Umbilical cord (tissue), 2 donors: Measurements from ENCODE around the gene MYO3B. TPM values are rescaled to one million over a fixed set of nuclear protein-coding genes. Genes with fewer than 3 reads are reported as not detected.
A peak's percentile ranks its signal among the peaks of the same experiment; 100 is the strongest.
"Not testable (repeated sequence)": the region's sequence is repeated elsewhere in the genome, so short reads cannot be mapped to it uniquely, and the experiment has no call there.

Experiments used
- DNase-seq: peaks from one replicate; pipeline ENCODE4 v3.0.0-alpha.2; 2015; ENCODE audit warnings: low spot score
- total RNA-seq: library from RNA; depleted of rRNA; stranded (reverse); fragments of >200 nt; gene quantifications from one replicate; pipeline ENCODE4 v1.2.3, GENCODE V29; 2014; ENCODE audit warnings: low replicate concordance; ENCODE audit not compliant: insufficient read depth

MYO3B gene
- total RNA-seq, 1 donor from 2014 or later = 3.9 TPM

DNA sequence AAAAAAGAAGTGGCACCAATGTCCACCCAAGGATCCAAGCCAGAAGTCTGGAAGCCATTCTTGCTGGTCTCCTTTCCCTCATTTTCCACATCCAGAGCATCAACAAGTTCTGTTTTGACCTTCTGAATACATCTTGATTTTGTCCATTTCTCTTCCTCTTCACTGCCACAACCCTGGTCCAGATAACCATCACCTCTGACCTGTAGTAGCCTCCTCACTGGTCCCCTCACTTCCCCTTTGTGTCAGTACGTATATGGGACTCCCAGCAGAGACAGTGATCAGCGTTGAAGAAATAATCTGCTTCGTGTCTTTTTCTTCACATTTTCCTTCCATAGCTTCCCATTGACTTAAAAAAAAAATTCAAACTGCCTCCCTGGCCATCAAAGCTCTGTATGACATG lies 427.9 kb downstream of the MYO3B start:
- DNase-seq = no peak

DNA sequence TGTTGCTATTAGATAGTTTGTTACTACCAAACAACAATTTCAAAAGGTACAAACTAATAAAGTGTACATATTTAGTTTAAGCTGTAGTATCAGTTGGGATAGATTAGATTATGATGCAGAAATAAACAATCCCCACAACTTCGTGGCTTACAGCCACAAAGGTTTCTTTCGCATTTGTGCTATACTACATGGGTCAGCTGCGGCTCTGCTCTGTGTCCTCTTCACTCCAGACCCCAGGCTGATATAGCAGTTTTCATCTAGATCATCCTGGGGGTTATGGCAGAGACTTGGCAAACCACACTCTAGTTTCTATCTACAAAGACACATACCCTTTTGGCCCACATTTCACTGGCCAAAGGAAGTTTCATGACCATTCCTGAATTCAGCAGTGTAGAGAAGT lies 429.2 kb downstream of the MYO3B start:
- DNase-seq = no peak

DNA sequence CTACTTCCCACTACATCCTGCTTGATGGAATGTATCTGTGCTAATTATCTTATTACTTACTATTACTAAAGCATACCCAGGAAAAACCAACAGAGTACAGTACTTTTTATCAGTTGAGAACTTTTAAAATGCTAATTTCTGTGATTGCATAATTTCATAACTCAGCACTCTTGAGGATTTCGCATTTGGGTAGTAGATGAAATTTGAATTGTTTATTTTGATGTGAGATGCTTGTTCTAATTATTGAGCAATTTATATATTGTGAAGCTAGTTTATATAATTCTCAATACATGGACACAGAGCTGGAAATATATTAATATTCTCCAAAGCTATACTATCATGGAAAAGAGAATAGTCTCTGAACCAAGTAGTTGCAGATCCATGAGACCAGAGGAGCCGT lies 432.7 kb downstream of the MYO3B start:
- no peak for DNase-seq

DNA sequence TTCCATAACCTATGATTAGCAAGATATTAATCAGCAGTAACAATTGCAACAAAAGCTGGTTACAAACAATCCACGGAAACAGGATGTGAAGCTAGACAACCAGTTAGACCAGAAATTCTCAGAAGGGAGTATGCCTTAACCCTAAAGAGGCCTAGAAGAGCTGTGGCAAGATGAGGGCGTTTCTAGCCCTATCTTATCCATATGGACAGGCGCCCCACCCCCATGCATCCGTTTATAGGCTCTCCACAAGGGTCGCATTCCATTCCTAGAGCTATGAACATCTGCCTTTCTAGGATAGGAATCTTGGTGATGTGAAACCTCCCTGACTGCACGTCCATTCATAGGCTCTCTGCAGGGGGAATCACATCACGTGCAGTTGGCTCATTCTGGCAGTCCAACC lies 441.0 kb downstream of the MYO3B start:
- DNase-seq = not testable (repeated sequence)

DNA sequence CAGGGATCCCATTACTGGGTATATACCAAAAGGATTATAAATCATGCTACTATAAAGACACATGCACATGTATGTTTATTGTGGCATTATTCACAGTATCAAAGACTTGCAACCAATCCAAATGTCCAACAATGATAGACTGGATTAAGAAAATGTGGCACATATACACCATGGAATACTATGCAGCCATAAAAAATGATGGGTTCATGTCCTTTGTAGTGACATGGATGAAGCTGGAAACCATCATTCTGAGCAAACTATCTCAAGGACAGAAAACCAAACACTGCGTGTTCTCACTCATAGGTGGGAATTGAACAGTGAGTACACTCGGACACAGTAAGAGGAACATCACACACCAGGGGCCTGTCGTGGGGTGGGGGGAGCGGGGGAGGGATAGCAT lies 457.1 kb downstream of the MYO3B start:
- DNase-seq = not testable (repeated sequence)

DNA sequence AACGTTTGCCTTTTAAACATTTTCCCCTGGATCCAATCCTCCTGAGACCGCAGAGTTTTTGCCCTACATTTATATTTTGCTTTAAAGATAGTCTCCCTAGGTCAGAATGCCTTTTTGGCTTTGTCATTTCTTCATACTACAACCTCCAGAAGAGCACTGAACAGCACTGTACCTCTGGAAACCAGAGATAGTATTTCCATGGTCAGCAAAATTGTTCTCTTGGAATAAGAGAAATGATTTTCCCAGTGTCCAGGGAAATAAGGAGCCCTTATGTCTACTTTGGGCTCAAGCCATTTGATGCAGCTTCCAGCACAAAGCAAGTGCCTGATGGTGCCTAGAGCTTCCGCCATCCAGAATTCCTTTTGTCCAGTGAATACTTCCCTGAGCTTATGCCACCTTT lies 461.7 kb downstream of the MYO3B start:
- DNase-seq = no peak

DNA sequence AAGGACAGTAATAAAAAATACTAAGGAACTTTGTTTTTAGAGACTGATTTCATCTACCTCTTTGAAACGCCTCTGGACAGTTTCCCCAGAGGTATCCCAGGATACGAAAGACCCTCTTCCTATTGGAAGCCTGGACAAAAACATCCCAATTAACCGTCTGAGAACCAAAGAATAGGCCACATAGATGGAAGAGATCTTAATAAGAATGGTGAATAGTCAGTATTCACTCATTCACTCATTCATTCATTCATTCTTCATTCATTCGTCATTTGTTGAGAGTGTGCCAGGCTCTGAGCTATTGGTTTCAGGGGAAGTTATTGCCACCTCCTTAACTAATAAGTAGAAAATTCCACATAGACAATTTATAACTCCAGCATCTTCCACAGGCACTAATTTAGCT lies 464.0 kb downstream of the MYO3B start:
- DNase-seq = no peak

DNA sequence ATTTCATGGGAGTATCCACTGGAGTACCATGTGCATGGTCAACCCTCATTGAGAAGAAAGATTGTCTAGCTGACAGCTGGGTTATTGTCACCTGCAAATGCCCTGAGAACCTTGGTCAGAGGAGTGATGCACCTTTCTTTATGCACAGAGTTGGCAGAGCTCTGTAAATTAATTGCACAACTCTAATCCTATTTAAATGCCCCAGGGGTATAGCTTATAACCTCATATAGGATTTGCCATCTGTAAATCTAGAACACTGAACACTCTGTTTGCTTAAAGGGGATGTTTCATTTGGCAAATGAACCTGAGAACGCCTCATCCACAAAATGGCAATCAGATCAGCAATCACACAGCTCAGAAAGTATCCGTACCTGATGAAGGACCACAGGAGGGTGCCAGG lies 465.4 kb downstream of the MYO3B start:
- no peak for DNase-seq

DNA sequence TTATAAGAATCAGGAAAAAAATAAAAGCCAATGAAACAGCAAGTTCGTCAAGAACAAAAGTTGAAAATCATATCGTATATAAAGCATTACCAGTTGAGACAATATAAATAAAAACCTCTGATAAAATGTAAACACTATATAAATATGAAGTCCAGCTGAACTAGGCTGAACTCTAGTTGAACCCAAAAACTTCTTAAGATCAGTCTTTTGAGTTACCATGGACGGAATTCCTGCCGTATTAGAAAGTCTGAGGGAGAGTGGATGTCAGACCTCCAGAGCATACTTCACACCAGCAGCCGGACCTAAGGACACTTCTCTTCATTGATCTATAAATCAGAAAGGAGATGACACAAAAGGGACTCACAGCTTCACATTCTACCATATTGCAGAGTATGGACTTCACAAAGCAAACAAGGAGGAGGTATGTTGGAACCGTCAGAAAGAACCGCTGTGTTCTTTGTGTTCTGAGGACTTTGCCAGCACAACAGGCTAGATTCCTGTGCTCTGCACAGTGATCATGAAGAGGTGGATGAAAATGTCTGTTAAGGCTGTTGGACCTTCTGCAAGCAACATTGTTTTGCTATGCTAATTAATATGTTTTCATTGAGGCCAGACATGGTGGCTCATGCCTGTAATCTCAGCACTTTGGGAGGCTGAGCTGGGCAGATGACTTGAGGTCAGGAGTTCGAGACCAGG lies 469.9 kb downstream of the MYO3B start:
- DNase-seq = peak; percentile 48

DNA sequence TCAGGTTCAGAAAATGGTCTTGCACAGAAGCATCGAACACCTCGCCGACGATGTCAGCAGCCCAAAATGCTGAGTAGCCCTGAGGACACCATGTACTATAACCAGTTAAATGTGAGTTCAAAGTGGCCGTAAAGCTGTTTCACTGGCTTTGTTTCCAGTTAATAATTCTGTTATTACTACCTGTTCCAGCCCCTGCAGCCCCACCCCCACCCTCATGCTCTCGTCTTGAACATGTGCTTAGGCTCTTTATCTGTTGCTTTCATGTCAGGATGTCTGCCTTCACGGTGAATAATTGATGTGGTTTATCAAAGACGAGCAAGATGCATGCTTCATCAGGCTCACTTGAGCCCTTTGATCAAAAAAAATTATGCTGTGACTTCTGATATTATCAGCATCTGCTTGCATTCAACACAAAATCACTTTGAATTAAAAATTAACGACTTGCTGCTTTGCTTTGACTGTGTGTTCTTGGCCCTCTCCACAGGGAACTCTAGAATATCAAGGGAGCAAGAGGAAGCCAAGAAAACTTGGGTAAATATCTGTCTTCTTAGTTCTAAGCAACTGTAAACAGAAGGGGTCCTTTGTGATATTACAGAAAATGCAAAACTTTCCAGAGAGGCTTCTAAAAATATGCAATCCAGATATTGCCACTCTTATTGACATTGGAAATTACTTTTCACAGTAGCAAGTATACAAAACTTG lies 473.8 kb downstream of the MYO3B start:
- DNase-seq = no peak

DNA sequence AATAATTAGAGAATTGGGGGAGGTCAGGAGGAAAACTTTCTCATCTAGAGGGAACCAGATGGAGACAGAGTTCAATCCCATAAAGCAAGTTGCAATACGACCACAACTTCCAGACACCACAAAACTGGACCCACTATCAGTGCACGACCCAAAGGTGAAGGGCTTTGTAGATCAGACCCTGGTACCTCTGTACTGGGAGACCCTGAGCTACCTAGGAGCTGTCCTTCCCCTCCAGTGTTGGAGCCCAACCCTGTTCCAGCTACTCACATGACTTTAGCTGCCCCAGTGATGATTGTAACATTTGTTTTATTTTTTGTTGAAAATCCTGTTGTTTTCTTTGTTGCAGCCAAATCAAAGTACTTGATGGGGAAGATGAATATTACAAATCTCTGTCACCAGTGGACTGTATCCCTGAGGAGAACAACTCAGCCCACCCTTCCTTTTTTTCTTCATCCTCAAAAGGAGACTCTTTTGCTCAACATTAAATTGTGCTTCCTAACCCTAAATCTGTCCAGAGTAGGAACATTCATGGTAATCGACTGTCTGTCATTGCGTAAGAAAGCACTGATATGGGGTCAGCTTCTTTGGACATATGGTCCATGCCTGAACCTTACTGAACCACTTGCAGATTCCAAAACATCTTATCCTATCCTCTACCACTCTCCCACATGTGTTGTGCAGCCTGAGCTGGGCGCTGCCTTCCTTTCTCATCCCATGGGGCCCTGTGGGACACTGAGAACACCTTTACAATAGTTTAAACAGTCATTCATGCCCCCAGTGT lies 474.9 kb downstream of the MYO3B start:
- no peak for DNase-seq

DNA sequence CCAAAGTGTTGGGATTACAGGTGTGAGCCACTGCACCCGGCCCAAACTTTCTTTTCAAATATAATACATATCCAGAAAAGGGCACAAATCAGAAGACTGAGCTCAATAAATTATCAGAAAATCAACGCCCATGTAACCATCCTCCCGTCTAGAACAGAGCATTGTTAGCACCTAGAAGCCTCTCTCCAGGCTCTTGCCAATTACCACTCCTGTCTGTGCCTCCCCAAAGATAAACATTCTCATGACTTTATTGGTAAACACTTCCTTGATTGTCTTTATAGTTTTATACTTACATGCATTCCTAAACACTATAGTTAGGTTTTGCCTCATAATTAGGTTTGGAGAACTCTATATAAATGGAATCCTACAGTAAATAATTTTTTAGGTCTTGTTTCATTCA lies 478.7 kb downstream of the MYO3B start:
- DNase-seq = no peak

DNA sequence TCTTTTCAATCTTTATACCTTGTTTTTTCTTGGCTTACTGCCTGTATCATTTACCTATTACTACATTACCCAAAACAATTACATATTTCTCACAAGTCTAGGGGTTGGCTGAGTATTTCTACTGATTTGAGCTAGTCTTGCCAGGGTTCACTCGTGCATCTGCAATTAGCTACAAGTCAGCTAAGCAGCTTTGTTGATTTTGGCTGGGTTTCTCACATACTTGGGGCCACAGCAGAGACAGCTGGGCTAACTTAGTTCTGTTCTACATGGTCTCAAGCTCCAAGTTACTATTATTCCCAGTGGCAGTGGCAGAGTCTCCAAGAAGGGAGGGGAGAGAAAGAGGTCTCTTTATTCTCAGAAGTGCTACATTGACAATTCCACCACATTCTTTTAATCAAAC lies 482.5 kb downstream of the MYO3B start:
- DNase-seq = no peak

DNA sequence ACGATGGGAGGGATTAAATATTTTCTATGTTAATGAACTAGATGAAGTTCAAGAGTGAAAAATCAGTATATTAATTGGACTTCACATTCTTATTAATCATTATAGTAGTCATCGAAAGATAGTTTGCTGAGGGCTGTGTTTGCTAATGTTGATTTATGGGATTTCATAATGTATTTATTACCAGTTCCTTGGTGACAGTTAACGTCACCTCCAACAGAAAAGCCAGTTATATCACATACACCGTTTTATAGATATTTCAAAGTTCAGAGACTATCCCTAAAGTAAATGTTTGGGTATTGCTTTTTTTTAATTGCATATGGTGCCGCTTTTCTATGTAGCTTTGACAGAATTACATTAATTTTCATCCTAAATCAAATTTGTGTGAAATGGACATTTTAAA lies 487.8 kb downstream of the MYO3B start:
- DNase-seq = no peak

DNA sequence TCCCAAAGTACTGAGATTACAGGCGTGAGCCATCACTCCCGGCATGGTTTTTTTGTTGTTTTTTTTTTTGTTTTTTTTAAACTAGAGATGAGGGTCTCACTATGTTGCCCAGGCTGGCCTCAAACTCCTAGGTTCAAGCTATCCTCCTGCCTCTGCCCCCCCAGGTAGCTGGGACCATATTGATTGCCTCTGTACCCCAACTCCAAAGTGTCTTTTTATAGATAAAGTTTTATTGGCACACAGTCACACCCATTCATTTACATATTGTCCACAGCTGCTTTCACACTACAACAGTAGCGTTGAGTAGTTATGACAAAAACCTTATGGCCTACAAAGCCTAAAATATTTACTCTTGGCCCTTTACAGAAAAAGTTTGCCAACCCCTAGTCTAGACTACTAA lies 492.0 kb downstream of the MYO3B start:
- no peak for DNase-seq

DNA sequence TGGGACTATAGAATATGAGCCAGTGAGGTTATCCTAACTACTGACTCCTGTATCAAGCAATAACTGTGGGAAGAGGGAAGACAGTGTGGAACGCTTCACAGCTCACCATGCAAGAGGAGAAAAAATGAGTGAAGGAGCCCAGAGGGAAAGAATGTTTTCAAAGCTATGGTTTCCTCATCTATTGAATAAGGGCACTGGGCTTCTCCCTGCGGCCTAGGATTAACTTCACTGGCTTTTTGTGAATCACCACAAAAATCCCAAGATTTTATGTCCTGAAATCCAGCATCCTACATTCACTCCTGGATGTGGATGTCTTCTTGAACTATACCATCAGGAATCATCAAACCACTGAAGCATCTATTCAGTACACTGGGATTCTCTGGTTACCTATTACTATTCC lies 492.7 kb downstream of the MYO3B start:
- no peak for DNase-seq

DNA sequence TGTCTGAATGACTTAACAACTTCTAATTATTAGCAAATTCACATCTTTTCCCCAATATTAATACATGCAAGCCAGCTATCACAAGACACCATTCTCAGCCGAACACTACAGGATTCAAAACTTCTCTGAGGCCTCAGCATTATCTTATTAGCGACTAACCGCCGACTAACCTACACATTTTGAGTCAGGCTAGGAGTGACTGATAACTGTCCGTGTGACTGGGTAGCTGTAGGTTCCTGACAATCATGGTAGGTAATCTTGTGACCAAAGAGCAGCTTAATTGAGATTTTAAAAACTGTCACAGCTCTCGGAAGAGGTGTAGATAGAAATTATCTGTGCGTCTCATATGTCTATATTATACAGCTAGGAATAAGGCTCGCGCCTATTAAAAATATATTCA lies 493.1 kb downstream of the MYO3B start:
- no peak for DNase-seq

DNA sequence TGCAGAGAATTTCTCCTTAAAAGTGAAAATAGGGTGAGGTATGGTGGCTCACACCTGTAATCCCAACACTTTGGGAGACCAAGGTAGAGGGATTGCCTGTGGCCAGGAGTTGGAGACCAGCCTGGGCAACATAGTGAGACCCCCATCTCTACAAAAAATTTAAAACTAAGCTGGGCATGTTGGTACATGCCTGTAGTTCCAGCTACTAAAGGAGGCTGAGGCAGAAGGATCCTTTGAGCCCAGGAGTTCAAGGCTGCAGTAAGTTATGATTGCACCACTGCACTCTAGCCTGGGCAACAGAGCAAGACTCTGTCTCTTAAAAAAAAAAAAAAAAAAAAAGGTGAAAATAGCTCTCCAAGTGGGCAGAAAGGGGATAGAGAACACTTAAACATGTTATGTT lies 496.3 kb downstream of the MYO3B start:
- not testable (repeated sequence) for DNase-seq

DNA sequence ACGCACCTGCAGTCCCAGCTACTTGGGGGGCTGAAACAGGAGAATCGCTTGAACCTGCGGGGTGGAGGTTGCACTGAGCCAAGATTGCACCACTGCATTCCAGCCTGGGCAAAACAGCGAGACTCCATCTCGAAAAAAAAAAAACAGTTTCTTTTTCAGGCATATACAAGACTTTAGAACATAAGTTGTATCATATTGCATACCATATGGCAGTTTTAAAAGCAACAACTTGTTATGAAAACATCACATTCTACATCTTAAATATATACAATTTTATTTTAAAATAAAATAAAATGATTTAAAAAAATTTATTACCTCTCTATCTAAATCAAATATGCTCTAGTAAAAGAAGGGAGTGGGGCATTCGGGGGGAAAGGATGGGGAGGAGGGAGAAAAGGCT lies 497.8 kb downstream of the MYO3B start:
- DNase-seq = no peak

DNA sequence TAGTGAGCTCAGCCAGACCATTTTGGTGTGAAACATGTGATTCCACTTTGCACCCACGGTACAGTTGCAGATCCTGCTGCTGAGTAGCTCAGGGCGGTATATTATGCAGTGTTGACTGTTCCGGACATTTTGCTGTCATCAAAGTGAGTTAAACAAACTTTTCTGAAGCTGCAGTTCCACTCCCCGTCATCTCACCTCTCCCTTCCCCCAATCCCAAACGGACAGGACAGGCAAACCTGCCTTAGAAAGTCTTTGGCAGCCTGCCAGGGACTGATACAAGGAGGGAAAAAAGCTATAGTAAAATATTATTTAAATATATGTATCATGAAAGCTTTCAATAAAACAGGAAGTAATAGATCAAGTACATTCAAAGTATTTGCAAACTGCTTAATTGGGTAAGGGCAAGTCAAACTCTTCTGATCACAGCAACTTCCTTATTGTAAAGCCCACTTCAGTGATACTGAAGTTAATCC lies 501.7 kb downstream of the MYO3B start:
- no peak for DNase-seq

DNA sequence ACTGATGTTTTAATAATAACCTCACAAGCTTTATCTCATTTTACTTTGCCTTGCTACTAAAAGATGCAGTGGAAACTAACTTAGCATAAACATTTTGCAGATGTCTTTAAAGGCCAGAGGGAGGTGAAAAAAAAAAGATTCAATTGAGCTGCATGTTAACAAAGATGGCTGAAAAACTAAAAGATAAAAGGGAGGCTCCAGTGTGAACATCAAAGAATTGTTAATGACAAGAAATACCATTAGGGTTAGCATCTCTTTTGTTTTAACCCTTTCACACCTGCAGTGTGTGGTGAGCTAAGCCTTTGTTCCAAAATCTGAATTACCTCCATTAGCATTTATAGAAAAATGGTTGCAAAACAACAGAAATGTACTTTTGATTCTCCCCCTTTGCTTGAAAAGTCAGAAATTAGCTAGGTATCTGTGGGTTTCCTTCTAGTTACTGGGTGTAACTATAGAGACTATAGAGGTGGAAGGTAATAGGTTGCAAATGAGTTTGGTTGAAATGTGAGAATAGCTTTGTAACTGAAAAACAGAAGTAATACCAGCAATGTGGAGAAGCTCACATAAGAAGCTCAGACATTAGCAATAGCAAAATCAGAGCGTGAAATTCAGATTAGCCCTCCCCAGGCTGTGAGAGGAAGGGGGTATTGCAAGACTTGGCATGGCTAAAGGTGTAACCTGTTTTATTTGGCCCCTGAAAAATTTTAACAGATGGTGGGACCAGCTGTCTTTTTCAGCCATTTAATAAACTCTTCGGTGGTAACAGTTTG lies 502.4 kb downstream of the MYO3B start:
- no peak for DNase-seq

DNA sequence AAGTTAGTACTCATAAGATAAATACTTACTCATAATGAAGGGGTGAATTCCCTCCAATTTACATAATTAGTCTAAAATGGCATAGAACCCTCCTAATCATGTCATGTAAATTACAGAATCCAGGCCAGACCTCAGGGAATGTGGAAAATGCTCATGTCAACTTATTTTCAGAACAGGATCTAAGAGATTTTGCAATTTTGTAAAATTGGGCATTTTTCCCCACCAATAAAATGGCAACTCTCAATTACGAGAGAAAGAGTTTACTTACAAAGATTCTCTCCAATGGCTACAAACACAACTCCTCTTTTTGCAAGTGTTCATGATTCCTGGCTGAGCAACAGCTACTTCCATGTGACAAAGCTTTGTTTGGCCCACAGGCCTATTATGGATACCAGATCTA lies 503.4 kb downstream of the MYO3B start:
- DNase-seq = peak; percentile 66
